C4-2B (cell line): ENCODE data around the gene CTAGE1.

Source experiments
- CTCF ChIP-seq: fragments of 450-650 bp; conservative IDR thresholded peaks from 2 replicates; pipeline ENCODE4 v1.5.1; 2017; ENCODE audit warnings: mild to moderate bottlenecking
- ZFX ChIP-seq: fragments of 450-650 bp; IDR thresholded peaks from 2 replicates; pipeline ENCODE4 v1.6.1; 2017

GRCh38 chr18:22377769-22378168 lies 39.9 kb downstream of the CTAGE1 start:
- TF ChIP-seq CTCF, result no peak
- TF ChIP-seq ZFX, result no peak
